Smooth muscle cell (in vitro differentiated cells): ENCODE data around the gene CD3D. TPM values are rescaled to one million over a fixed set of nuclear protein-coding genes. Genes with fewer than 3 reads are reported as not detected.
"Not testable (repeated sequence)": the region's sequence is repeated elsewhere in the genome, so short reads cannot be mapped to it uniquely, and the experiment has no call there.

ENCODE experiments used
- DNase-seq: peaks from one replicate; lab custom pipeline; 2025; ENCODE audit not compliant: unreplicated experiment; lab: John Stamatoyannopoulos, UW
- H2AFZ ChIP-seq: fragments of 200-600 bp; sonication (generic); 2 replicates; pipeline ENCODE4 v1.6.0; 2016; ENCODE audit warnings: antibody characterized with exemption, low read depth, mild to moderate bottlenecking
- H3F3A ChIP-seq: fragments of 200-600 bp; sonication (generic); 2 replicates; pipeline ENCODE4 v1.6.0; 2017; ENCODE audit warnings: antibody characterized with exemption, low read depth
- H3K27ac ChIP-seq: fragments of 200-600 bp; sonication (generic); 2 replicates; pipeline ENCODE4 v1.5.1; 2016; ENCODE audit warnings: low read depth, mild to moderate bottlenecking
- H3K27me3 ChIP-seq: fragments of 200-600 bp; sonication (generic); 2 replicates; pipeline ENCODE4 v1.6.1; 2016; ENCODE audit warnings: low read depth, mild to moderate bottlenecking
- H3K36me3 ChIP-seq: fragments of 200-600 bp; sonication (generic); 2 replicates; pipeline ENCODE4 v1.5.1; 2016; ENCODE audit warnings: low read depth
- H3K4me1 ChIP-seq: fragments of 200-600 bp; sonication (generic); 2 replicates; pipeline ENCODE4 v1.5.1; 2016; ENCODE audit warnings: low read depth
- H3K4me2 ChIP-seq: fragments of 200-600 bp; sonication (generic); 2 replicates; pipeline ENCODE4 v1.6.0; 2016; ENCODE audit warnings: mild to moderate bottlenecking
- H3K4me3 ChIP-seq: fragments of 200-600 bp; sonication (generic); 2 replicates; pipeline ENCODE4 v1.5.1; 2016; ENCODE audit warnings: mild to moderate bottlenecking
- H3K79me2 ChIP-seq: fragments of 200-600 bp; sonication (generic); 2 replicates; pipeline ENCODE4 v1.6.0; 2016; ENCODE audit warnings: low read depth, mild to moderate bottlenecking
- H3K9ac ChIP-seq: fragments of 200-600 bp; sonication (generic); 2 replicates; pipeline ENCODE4 v1.6.0; 2016; ENCODE audit warnings: low read depth
- H3K9me3 ChIP-seq: fragments of 200-600 bp; sonication (generic); replicated peaks from 2 replicates; pipeline ENCODE4 v1.5.1; 2016; ENCODE audit warnings: low read depth
- H4K20me1 ChIP-seq: fragments of 200-600 bp; sonication (generic); 2 replicates; pipeline ENCODE4 v1.6.0; 2016; ENCODE audit warnings: low read depth
- CTCF ChIP-seq: fragments of 200-600 bp; sonication (generic); IDR thresholded peaks from 2 replicates; pipeline ENCODE4 v1.5.1; 2017; ENCODE audit warnings: borderline replicate concordance, mild to moderate bottlenecking, antibody characterized with exemption; ENCODE audit not compliant: insufficient read depth, poor library complexity, severe bottlenecking
- WGBS: methylation state at CpG from one replicate; pipeline ENCODE4 v1.1.7; 2016; ENCODE audit warnings: low lambda C conversion rate; 5-methylcytosine and 5-hydroxymethylcytosine counted together
- polyA plus RNA-seq: library from polyadenylated mRNA; unstranded; fragments of >200 nt; fragmentation: Nextera tagmentation; extraction: Ambion mirVana; gene quantifications from 2 replicates; pipeline ENCODE4 v1.2.1, GENCODE V29; 2016
- total RNA-seq: library from RNA; depleted of rRNA; stranded (reverse); fragments of >200 nt; gene quantifications from 2 replicates; pipeline ENCODE4 v1.2.3, GENCODE V29; 2014

Gene CD3D
- total and polyA plus RNA-seq, 2 experiments from 2014 or later: not detected

DNA sequence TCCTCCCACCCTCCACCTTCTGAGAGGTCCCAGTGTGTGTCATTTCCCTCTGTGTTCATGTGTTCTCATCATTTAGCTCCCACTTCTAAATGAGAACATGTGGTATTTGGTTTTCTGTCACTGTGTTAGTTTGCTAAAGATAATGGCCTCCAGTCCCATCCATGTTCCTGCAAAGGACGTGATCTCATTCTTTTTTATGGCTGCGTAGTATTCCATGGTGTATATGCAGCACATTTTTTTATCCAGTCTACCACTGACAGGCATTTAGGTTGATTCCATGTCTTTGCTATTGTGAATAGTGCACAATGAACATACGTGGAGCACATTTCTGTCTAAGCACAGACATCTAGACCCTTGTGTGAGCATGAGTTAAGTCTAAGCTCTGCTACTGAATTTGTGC, 32.2 kb downstream of the CD3D start:
- Histone ChIP-seq H3K4me1 (peaks cover 3% of the 10 kb centered on the region), H4K20me1 (no peaks in the 10 kb centered on the region), H3K4me3 (no peak overlapping the region), H2AFZ (no peak overlapping the region), H3K27me3 (peaks cover 7% of the 10 kb centered on the region), H3K36me3 (no peaks in the 10 kb centered on the region), H3K27ac (no peak overlapping the region), H3K79me2 (no peaks in the 10 kb centered on the region), H3K9ac (no peak overlapping the region), H3F3A (no peaks in the 10 kb centered on the region), H3K4me2 (no peak overlapping the region), H3K9me3 (no peaks in the 10 kb centered on the region)
- DNase-seq: no peak
- 96% methylated on average over 3 of the region's 3 CpGs for WGBS
- no peak for TF ChIP-seq CTCF

DNA sequence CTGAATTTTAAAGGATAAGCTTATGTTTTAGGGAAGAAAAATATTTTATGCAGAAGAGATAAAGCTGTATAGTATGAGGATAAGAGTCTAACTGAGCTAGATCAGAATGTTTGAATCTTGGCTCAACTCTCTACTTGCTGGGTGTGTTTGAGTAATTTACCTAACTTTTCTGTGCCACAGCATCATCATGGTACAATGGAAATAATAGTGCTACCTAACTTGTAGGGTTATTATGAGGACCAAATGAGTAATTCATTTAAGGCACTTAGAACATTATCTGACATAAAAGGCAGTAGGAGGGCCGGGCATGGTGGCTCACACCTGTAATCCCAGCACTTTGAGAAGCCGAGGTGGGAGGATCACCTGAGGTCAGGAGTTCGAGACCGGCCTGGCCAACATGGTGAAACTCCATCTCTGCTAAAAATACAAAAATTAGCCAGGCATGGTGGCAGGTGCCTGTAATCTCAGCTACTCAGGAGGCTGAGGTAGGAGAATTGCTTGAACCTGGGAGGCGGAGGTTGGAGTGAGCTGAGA, 33.4 kb downstream of the CD3D start:
- not testable (repeated sequence) for H4K20me1 ChIP-seq, H3K27me3 ChIP-seq, H3K4me1 ChIP-seq, H3K9me3 ChIP-seq, DNase-seq, H3K27ac ChIP-seq, H3K9ac ChIP-seq, H3K36me3 ChIP-seq, H3K79me2 ChIP-seq, H3K4me3 ChIP-seq, H3K4me2 ChIP-seq, H2AFZ ChIP-seq, H3F3A ChIP-seq
- 94% methylated on average over 5 of the region's 5 CpGs for WGBS

DNA sequence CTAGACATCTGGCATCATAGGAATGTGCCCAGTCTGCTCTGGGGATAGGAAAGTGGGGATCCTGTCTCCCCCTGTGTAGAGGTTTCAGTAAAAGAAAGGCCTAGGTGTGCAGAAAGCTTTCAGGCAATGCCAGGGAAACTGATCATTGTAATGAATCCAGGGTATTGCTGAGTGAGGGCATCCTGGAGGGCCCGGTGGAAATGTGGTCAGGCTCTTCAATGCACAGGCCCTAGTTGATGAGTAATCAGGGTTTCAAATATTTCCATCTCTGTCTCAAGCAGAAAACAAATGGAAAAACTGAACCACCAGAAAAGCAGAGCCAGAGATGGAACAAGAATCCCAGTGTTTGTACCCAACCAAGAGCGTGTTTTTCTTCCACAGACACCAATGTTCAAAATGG, 35.9 kb downstream of the CD3D start:
- no peaks in the 10 kb centered on the region for H3K4me1 ChIP-seq
- no peaks in the 10 kb centered on the region for H3F3A ChIP-seq
- no peaks in the 10 kb centered on the region for H3K36me3 ChIP-seq
- DNase-seq: no peak
- no peaks in the 10 kb centered on the region for H3K9me3 ChIP-seq
- peaks cover 23% of the 10 kb centered on the region for H3K27me3 ChIP-seq
- WGBS: 50% methylated on average over 2 of the region's 2 CpGs
- no peak overlapping the region for H3K4me2 ChIP-seq
- no peak overlapping the region for H2AFZ ChIP-seq
- TF ChIP-seq CTCF: no peak
- no peaks in the 10 kb centered on the region for H4K20me1 ChIP-seq
- no peak overlapping the region for H3K4me3 ChIP-seq
- H3K79me2 ChIP-seq: no peaks in the 10 kb centered on the region
- no peak overlapping the region for H3K9ac ChIP-seq
- no peak overlapping the region for H3K27ac ChIP-seq

- Histone ChIP-seq H3K27ac (no peak overlapping the region), H3K9me3 (no peaks in the 10 kb centered on the region), H3K4me2 (no peak overlapping the region), H3K79me2 (no peaks in the 10 kb centered on the region), H2AFZ (no peak overlapping the region), H3K4me1 (no peaks in the 10 kb centered on the region), H3K9ac (no peak overlapping the region), H3K4me3 (no peak overlapping the region), H3K36me3 (no peaks in the 10 kb centered on the region), H3F3A (no peaks in the 10 kb centered on the region), H3K27me3 (peaks cover 31% of the 10 kb centered on the region), H4K20me1 (no peaks in the 10 kb centered on the region)
- no peak for TF ChIP-seq CTCF
- WGBS: 86% methylated on average over 8 of the region's 8 CpGs
- no peak for DNase-seq
Observed at GRCh38 chr11:118305726-118306125, 36.8 kb downstream of the CD3D start.
